Measurements from ENCODE around the gene FGF7.

- TF ChIP-seq CTCF (IDR thresholded peaks at IDR 0.05) (no peak), POLR2A (IDR thresholded peaks at IDR 0.05) (no peak)
Measured at GRCh38 chr15:49415638-49416037, 7.4 kb upstream of the FGF7 start.

Data from body of pancreas (tissue), 4 donors.